Measurements from ENCODE around the gene MYH11.
"Not testable (repeated sequence)": the region's sequence is repeated elsewhere in the genome, so short reads cannot be mapped to it uniquely, and the experiment has no call there.

Gene MYH11

GRCh38 chr16:15874745-15875314 is 18.0 kb upstream of the MYH11 start:
- DNase-seq = peak; percentile 65

- no peak for DNase-seq
Observed at GRCh38 chr16:15873737-15874136, 16.9 kb upstream of the MYH11 start.

- no peak for DNase-seq
Observed at GRCh38 chr16:15873301-15873700, 16.5 kb upstream of the MYH11 start.

GRCh38 chr16:15870011-15870410 is 13.2 kb upstream of the MYH11 start:
- DNase-seq = no peak

- no peak for DNase-seq
Observed at GRCh38 chr16:15866451-15866850, 9.6 kb upstream of the MYH11 start.

DNA sequence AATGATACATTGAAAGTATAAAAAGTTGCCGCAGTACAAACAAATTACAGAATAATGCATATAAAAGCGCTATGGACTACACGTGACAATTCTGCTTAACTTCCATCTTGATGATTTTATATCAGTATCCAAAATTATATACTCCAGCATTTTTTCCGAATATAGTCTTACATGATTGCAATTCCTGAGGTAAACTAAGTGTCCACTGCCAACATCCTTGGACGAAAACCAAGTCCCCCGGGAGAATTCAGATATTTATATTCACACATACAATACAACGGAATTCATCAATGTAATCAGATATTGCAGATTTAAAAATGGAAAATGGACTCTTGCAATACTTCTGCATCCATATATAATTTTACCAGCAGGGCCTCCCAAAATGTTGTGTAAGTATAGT is 8.9 kb upstream of the MYH11 start:
- peak; percentile 29 for DNase-seq

GRCh38 chr16:15864939-15865338 is 8.1 kb upstream of the MYH11 start:
- DNase-seq = no peak

DNA sequence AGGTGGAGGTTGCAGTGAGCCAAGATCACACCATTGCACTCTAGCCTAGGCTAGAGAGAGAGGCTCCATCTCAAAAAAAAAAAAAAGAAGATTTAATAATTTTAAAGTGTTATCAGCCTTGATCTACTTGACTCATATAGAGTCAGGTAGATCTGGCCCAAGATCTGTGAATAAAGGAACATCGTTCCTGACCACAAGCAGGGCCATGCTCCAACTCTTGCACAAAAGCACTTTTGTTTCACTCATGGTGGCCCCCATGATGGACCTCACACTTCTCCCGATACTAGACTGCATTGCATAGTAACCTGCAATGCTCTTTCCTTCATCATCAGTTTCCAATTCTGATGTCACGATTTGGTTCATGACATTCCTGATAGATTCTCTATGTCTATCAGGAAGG is 5.2 kb upstream of the MYH11 start:
- DNase-seq = no peak

- no peak for DNase-seq
Observed at GRCh38 chr16:15858921-15859668, 2.3 kb upstream of the MYH11 start.

DNA sequence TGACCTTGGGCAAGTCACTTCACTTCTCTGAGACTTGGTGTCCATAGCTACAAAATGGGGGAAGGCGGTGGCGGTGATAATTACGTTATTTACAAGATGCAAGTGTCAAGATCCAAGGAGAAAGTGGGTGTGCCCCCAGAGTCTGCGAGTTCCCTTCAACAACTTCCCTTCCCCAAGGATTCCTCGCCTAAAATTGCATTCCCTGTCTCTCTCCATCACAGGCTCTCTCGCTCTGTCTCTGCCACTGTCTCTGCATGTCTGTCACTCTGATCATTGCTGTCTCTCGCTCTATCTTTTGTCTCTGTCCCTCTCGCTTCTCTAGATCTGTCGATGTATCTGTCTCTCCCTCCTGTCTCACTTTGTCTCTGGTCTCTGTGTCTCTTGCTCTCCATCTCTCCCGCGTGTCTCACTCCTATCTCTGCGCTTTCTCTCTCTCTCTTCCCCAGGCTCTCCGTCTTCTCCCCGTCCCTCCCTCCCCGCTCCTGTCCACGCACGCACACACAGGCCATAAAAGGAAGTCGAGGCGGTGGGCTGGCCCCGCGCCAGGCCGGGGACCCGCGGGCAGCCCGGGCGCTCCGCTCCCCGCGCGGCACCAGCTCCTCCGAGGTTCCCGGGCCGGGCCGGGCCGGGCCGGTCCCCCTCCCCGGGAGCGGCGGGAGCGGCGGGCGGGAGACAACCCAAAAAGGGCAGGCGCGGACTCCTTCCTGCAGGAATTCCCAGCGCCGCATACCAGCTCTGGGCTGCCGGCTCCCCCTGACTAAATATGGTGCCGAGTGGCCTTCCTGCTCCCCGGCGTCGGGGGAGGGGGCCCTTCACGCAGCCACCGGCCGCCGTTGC is 1.1 kb upstream of the MYH11 start:
- DNase-seq = peak; percentile 45

DNA sequence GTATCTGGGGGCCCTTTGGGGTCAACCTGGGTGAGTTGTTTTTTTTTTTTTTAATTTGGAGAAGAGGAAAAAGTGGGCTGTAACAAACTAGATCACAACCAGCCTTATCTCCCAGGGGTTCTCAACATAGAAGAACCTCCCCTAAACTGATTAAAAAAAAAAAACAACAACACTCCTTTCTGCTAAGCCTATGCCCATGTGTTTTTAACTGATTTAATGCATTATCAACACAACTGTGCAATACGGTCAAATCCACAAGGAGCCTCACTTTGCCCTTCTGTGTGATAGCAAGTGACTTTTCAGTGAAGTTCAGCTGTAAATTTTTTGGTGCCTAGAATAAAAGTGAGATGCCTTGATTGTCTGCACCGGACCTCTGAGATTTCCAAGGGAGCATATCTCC is 646 bp downstream of the MYH11 start:
- DNase-seq = no peak

GRCh38 chr16:15855704-15856003 is 1.2 kb downstream of the MYH11 start:
- no peak for DNase-seq

DNA sequence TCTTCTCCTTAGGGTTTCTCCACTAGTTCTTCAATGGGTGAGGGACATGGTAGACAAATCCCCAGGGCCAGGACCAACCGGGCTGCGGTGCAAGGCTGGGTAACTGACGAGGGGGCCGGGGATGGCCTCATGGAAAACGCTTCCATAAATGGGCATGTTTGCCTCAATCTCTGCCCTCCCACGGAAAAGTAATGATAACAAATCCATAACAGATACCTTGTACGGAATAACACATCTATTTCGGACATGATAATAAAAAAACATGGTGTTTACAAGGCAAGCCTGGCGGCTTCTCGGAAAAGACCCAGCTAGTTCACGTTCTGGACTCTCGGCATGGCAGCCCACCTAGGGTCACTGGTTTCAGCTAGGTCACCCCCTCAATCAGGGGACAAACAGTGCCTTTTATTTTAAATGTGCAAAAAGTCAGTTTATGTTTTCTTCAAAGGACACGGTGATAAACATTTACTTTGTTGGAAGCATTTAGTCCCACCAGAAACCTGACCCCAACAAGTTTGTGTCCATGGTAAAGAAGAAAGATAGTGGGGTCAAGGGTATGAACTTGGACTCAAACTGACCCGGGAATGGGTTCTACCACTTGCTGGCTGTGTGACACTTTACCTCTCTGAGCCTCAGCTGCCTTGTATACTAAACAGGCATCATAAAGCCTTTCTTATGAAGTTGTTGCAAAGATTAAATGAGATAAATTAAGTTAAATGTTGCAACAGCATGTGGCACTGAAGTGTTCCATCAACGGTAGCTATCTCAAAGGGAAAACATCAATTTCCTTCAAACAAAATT is 1.7 kb downstream of the MYH11 start:
- DNase-seq = no peak

GRCh38 chr16:15854061-15854460 is 2.8 kb downstream of the MYH11 start:
- DNase-seq = no peak

DNA sequence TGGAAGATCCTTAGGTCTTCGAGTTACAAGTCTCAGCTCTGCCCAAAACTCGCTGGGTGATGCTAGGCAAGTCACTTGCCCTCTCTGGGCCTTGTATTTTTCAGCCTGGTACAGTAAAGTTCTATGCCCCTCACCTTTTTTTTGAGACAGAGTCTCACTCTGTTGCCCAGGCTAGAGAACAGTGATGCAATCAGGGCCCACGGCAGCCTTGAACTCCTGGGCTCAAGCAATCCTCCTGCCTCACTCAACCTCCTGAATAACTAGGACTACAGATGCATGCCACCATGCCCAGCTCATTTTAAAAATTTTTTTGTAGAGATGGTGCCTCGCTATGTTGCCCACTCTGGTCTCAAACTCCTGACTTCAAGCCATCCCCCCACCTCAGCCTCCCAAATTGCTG is 3.8 kb downstream of the MYH11 start:
- no peak for DNase-seq

DNA sequence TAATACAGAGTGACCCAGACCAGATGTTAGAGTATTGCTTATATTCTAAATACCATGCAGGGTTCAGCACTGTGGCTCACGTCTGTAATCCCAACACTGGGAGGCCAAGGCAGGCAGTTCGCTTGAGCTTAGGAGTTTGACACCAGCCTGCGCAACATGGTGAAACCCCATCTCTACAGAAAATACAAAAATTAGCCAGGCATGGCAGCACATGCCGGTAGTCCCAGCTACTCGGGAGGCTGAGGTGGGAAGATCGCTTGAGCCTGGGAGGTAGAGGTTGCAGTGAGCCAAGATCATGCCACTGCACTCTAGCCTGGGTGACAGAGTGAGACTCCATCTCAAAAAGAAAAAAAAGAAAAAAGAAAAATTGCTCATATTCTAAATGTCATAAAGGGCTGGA is 6.3 kb downstream of the MYH11 start:
- not testable (repeated sequence) for DNase-seq

GRCh38 chr16:15849209-15849981 is 7.4 kb downstream of the MYH11 start:
- DNase-seq = no peak

DNA sequence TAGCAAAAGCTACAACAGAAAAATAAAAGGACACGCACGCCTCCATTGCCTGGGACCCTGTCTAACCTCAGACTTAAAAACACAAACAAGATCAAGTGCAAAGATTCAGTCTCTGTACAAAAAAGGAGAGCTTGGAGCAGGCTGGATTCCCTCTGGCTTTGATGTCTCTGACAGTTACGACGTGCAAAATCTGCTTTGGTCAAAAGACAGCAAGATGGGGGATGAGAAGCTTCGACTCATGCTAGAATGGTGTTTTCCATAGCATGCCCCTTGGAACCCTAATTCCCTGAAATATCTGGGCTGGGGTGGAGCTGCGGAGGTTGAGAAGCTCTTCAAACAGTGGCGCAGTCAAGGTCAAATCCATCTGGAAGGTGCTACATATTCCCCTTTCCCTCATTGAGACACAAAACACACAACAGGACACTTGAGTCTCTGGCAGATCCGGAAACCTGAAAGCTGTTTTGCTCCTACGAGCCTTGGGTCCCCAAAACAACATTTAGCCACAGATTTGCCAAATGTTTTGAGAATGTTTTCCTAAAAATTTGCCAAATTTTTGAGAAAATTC is 9.1 kb downstream of the MYH11 start:
- no peak for DNase-seq

GRCh38 chr16:15846510-15846909 is 10.3 kb downstream of the MYH11 start:
- DNase-seq = no peak

DNA sequence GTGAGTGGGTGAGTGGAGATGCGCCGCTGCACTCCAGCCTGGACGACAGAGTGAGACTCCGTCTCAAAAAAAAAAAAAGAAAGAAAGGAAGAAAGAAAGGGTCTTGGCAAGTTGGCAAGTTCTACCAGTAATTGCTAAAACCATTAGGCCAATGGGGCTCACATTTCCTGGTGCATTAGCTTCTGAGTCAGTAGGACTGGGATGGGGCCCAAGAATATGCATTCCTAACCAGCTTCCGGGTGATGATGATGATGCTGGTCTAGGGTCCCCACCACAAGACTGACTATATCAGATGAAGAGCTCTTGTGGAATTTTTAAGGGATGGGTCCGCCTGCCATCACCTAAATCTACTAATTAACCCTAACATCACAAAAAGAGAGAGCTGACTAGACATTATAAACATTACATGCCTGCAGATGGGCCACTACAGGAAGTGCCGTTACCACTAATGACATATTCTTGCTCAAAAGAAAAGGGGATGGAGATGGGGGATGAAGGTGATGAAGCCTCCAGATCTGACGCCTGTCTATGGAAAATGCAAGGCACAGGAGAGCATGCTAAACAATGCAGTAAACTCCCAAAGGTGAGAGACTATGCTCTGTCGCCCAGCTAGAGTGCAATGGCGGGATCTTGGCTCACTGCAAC is 13.1 kb downstream of the MYH11 start:
- no peak for DNase-seq

- not testable (repeated sequence) for DNase-seq
Observed at GRCh38 chr16:15839204-15839603, 17.6 kb downstream of the MYH11 start.

DNA sequence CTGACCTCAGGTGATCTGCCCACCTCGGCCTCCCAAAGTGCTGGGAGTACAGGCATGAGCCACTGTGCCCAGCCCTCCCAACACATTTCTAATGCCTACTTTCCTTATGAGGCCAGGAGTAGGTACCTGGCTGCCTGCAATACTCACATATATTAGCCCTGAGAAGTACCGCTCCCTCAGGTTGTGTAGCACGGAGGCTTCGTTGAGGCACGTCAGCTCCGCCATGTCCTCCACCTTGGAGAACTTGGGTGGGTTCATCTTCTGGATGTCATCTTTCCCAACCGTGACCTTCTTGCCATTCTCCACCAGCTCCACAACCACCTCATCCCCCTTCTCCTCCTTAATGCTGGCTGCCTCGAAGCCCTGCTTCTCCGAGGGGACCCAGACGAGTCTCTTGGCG is 19.1 kb downstream of the MYH11 start:
- DNase-seq = no peak
